HEK293 (cell line): ENCODE results near the gene STAT3.

Experiments
- CTCF ChIA-PET: fragments of 350-600 bp; formaldehyde crosslinking; extraction: SDS; loops from one replicate; lab custom pipeline; 2021; ENCODE audit warnings: antibody characterized with exemption; lab: Yijun Ruan, JAX
- POLR2A ChIA-PET: fragments of 300-600 bp; formaldehyde crosslinking; extraction: SDS; loops from one replicate; lab custom pipeline; 2020; ENCODE audit warnings: antibody characterized with exemption, inconsistent platforms; lab: Yijun Ruan, JAX
- H3K27ac ChIP-seq: fragments of 200-500 bp; sonication (Bioruptor generic); 2 replicates; pipeline ENCODE4 v1.5.1; 2014; ENCODE audit warnings: low read depth, low read length, control low read depth, inconsistent platforms; ENCODE audit errors: extremely low read depth
- H3K36me3 ChIP-seq, 2 experiments: fragments of 200-500 bp in 1 of 2; sonication (Bioruptor generic) in 1 of 2; 1 replicate in 1 of 2; 2 replicates in 1 of 2; pipeline ENCODE4 v1.5.1; 2014 to 2017; ENCODE audit warnings: inconsistent platforms in 2 of 2, low read length in 2 of 2; ENCODE audit not compliant: control insufficient read depth in 2 of 2, insufficient read depth in 1 of 2
- H3K4me1 ChIP-seq: fragments of 200-500 bp; sonication (Bioruptor generic); 2 replicates; pipeline ENCODE4 v1.5.1; 2014; ENCODE audit warnings: mild to moderate bottlenecking, low read length, inconsistent platforms; ENCODE audit not compliant: control insufficient read depth, insufficient read depth
- H3K4me3 ChIP-seq: 2 replicates; pipeline ENCODE4 v1.5.1; 2011; ENCODE audit warnings: low read depth, mild to moderate bottlenecking, control low read depth, low read length, moderate library complexity
- H3K9me3 ChIP-seq: fragments of 200-500 bp; sonication (Bioruptor generic); 2 replicates; pipeline ENCODE4 v1.5.1; 2014; ENCODE audit warnings: low read depth, low read length, inconsistent platforms; ENCODE audit not compliant: control insufficient read depth, insufficient read depth
- BCL11A ChIP-seq: fragments of 450-650 bp; formaldehyde crosslinking; IDR thresholded peaks from 2 replicates; pipeline ENCODE4 v1.5.1; 2016; ENCODE audit warnings: low read depth, missing biosample characterization, missing genetic modification characterization
- RBAK ChIP-seq: fragments of 450-650 bp; formaldehyde crosslinking; IDR thresholded peaks from 2 replicates; pipeline ENCODE4 v1.5.1; 2016; ENCODE audit warnings: missing biosample characterization, missing genetic modification characterization
- SCRT1 ChIP-seq: fragments of 450-650 bp; formaldehyde crosslinking; IDR thresholded peaks from 2 replicates; pipeline ENCODE4 v1.5.1; 2016; ENCODE audit warnings: missing biosample characterization, missing genetic modification characterization, borderline replicate concordance
- SETDB1 ChIP-seq: IDR thresholded peaks from one replicate; pipeline ENCODE4 v1.6.1; 2017; ENCODE audit warnings: mild to moderate bottlenecking, low read length, moderate library complexity, mixed read lengths; ENCODE audit not compliant: insufficient read length
- ZNF2 ChIP-seq: fragments of 450-650 bp; formaldehyde crosslinking; IDR thresholded peaks from 2 replicates; pipeline ENCODE4 v1.5.1; 2016; ENCODE audit warnings: missing biosample characterization, missing genetic modification characterization
- ZNF292 ChIP-seq: fragments of 450-650 bp; formaldehyde crosslinking; IDR thresholded peaks from 2 replicates; pipeline ENCODE4 v1.5.1; 2016; ENCODE audit warnings: low read depth, missing biosample characterization, missing genetic modification characterization, borderline replicate concordance
- ZNF354C ChIP-seq: fragments of 450-650 bp; formaldehyde crosslinking; IDR thresholded peaks from 2 replicates; pipeline ENCODE4 v1.5.1; 2016; ENCODE audit warnings: missing biosample characterization, missing genetic modification characterization, low read depth, borderline replicate concordance
- ZNF404 ChIP-seq: fragments of 450-650 bp; formaldehyde crosslinking; IDR thresholded peaks from 2 replicates; pipeline ENCODE4 v1.5.1; 2017; ENCODE audit warnings: missing biosample characterization, missing genetic modification characterization
- ZNF433 ChIP-seq: fragments of 450-650 bp; formaldehyde crosslinking; IDR thresholded peaks from 2 replicates; pipeline ENCODE4 v1.5.1; 2016; ENCODE audit warnings: missing biosample characterization, missing genetic modification characterization, low read depth
- ZNF48 ChIP-seq: fragments of 450-650 bp; formaldehyde crosslinking; IDR thresholded peaks from 2 replicates; pipeline ENCODE4 v1.5.1; 2016; ENCODE audit warnings: missing biosample characterization, missing genetic modification characterization
- ZNF560 ChIP-seq: fragments of 450-650 bp; formaldehyde crosslinking; IDR thresholded peaks from 2 replicates; pipeline ENCODE4 v1.5.1; 2017; ENCODE audit warnings: missing biosample characterization, missing genetic modification characterization, borderline replicate concordance
- ZNF837 ChIP-seq: fragments of 450-650 bp; formaldehyde crosslinking; IDR thresholded peaks from 2 replicates; pipeline ENCODE4 v1.5.1; 2016; ENCODE audit warnings: missing biosample characterization, missing genetic modification characterization
- TF ChIP-seq, protein P1 (sequence below): fragments of 450-650 bp; formaldehyde crosslinking; IDR thresholded peaks from 2 replicates; pipeline ENCODE4 v1.5.1; 2017; ENCODE audit warnings: missing biosample characterization, missing genetic modification characterization
- TF ChIP-seq, protein P2 (sequence below): fragments of 450-650 bp; formaldehyde crosslinking; IDR thresholded peaks from 2 replicates; pipeline ENCODE4 v1.5.1; 2017; ENCODE audit warnings: missing biosample characterization, missing genetic modification characterization

The STAT3 gene

DNA sequence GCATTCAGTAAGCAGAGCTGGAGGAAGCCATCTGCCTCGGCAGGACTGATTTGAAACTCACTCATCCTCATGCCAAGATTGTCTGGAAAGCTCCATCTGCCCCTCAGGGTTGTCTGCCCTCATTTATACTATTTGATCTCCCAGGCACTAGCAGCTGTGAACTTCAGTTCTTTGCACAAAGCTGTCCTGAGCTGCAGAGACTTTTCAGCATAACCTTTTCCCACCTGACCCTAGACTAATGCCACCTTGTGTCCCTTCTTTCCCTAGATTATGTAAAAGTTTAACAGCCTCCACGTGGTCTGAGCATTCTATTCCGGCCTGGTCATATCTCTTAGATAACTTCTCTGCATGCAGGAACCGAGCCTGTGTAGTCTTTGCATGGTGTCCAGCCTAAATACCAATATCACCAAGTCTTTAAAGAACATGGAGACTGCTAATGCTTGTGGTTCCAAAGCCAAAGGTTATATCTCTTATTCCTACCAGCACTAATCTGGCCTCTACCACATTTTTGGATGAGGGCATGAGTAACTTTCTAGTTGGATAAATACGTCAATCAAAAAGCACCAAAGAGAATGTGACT lies 70.9 kb downstream of the STAT3 start (continued):
- TF ChIP-seq, protein P1, sequence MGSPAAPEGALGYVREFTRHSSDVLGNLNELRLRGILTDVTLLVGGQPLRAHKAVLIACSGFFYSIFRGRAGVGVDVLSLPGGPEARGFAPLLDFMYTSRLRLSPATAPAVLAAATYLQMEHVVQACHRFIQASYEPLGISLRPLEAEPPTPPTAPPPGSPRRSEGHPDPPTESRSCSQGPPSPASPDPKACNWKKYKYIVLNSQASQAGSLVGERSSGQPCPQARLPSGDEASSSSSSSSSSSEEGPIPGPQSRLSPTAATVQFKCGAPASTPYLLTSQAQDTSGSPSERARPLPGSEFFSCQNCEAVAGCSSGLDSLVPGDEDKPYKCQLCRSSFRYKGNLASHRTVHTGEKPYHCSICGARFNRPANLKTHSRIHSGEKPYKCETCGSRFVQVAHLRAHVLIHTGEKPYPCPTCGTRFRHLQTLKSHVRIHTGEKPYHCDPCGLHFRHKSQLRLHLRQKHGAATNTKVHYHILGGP (tag by site-specific recombination): no peak
- TF ChIP-seq ZNF354C (no peak), ZNF292 (tag by site-specific recombination) (no peak)

DNA sequence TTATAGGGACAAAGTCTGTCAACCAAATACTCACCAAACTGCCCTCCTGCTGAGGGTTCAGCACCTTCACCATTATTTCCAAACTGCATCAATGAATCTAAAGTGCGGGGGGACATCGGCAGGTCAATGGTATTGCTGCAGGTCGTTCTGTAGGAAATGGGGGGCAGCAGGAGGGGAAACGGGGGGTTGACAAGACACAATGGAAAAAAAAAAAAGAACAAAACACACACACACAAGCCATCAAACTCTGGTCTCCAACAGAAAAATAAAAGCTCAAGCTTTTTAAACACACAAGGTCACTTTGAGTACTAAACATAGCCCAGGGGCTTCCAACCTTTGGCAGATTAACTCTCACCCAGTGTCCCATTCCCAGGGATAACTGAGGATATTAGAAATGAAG lies 71.5 kb downstream of the STAT3 start:
- POLR2A ChIA-PET: no interaction called here
- peaks cover 21 to 64% of the 10 kb centered on the region in 2 experiments for H3K36me3 ChIP-seq
- H3K9me3 ChIP-seq: no peaks in the 10 kb centered on the region
- TF ChIP-seq, protein P2, sequence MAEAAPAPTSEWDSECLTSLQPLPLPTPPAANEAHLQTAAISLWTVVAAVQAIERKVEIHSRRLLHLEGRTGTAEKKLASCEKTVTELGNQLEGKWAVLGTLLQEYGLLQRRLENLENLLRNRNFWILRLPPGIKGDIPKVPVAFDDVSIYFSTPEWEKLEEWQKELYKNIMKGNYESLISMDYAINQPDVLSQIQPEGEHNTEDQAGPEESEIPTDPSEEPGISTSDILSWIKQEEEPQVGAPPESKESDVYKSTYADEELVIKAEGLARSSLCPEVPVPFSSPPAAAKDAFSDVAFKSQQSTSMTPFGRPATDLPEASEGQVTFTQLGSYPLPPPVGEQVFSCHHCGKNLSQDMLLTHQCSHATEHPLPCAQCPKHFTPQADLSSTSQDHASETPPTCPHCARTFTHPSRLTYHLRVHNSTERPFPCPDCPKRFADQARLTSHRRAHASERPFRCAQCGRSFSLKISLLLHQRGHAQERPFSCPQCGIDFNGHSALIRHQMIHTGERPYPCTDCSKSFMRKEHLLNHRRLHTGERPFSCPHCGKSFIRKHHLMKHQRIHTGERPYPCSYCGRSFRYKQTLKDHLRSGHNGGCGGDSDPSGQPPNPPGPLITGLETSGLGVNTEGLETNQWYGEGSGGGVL (tag by site-specific recombination): no peak
- TF ChIP-seq ZNF560 (tag by site-specific recombination): no peak
- TF ChIP-seq BCL11A (tag by site-specific recombination): no peak
- TF ChIP-seq ZNF2 (tag by site-specific recombination): no peak
- TF ChIP-seq SETDB1: no peak
- TF ChIP-seq ZNF292 (tag by site-specific recombination): no peak
- no peak for TF ChIP-seq ZNF404 (tag by site-specific recombination)
- no peak for TF ChIP-seq RBAK (tag by site-specific recombination)
- peaks cover 2% of the 10 kb centered on the region for H3K4me1 ChIP-seq
- CTCF ChIA-PET: interaction anchor here (0.6 to 22.0 kb wide), 2 partner anchors 48 to 87 kb away, joined by 6 to 378 read pairs; no protein-coding TSS in a partner anchor
- no peak overlapping the region for H3K27ac ChIP-seq
- no peak overlapping the region for H3K4me3 ChIP-seq

DNA sequence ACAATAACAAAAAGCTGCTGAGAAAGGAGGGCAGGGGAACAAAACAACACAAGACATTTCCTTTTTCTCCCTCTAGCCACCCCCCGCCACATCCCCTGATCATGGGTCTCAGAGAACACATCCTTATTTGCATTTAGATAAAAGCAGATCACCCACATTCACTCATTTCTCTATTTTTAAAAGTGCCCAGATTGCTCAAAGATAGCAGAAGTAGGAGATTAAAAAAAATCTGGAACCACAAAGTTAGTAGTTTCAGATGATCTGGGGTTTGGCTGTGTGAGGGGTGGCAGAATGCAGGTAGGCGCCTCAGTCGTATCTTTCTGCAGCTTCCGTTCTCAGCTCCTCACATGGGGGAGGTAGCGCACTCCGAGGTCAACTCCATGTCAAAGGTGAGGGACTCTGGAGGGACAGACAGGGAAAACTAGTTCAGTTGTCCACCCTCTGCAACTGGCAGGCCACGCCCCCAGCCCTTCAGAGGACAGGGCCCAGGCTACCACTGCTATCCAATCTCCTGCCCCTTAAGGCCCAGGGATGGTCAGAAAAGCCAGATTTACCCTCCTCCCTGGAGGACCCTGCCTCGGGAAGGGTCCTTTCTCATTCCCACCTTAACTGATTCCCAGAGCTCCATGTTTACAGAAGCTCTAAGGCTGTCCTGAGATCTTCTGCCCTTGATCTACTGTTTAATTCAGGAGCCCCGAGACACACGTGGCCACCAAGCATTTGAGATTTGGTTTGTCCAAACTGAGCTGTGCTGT lies 72.7 kb downstream of the STAT3 start:
- POLR2A ChIA-PET: interaction anchor here (0.6 kb wide), 1 partner anchor 43 kb away, joined by 3 read pairs; no protein-coding TSS in a partner anchor
- CTCF ChIA-PET: interaction anchor here (0.7 to 22.0 kb wide), 3 partner anchors 12 to 197 kb away, joined by 3 to 378 read pairs (median 3); no protein-coding TSS in a partner anchor
- Histone ChIP-seq H3K36me3 (peaks cover 18 to 56% of the 10 kb centered on the region in 2 experiments), H3K27ac (no peak overlapping the region), H3K4me1 (peaks cover 2% of the 10 kb centered on the region), H3K4me3 (no peak overlapping the region), H3K9me3 (no peaks in the 10 kb centered on the region)
- TF ChIP-seq ZNF48 (tag by site-specific recombination) (no peak), ZNF837 (no peak), SCRT1 (no peak), ZNF433 (tag by site-specific recombination) (no peak)
